Smooth muscle cell (in vitro differentiated cells): ENCODE data around the gene UNK. TPM values are rescaled to one million over a fixed set of nuclear protein-coding genes. Genes with fewer than 3 reads are reported as not detected.

ENCODE experiments used
- DNase-seq: peaks from one replicate; lab custom pipeline; 2025; ENCODE audit not compliant: unreplicated experiment; lab: John Stamatoyannopoulos, UW
- H2AFZ ChIP-seq: fragments of 200-600 bp; sonication (generic); 2 replicates; pipeline ENCODE4 v1.6.0; 2016; ENCODE audit warnings: antibody characterized with exemption, low read depth, mild to moderate bottlenecking
- H3F3A ChIP-seq: fragments of 200-600 bp; sonication (generic); 2 replicates; pipeline ENCODE4 v1.6.0; 2017; ENCODE audit warnings: antibody characterized with exemption, low read depth
- H3K27ac ChIP-seq: fragments of 200-600 bp; sonication (generic); 2 replicates; pipeline ENCODE4 v1.5.1; 2016; ENCODE audit warnings: low read depth, mild to moderate bottlenecking
- H3K27me3 ChIP-seq: fragments of 200-600 bp; sonication (generic); 2 replicates; pipeline ENCODE4 v1.6.1; 2016; ENCODE audit warnings: low read depth, mild to moderate bottlenecking
- H3K36me3 ChIP-seq: fragments of 200-600 bp; sonication (generic); 2 replicates; pipeline ENCODE4 v1.5.1; 2016; ENCODE audit warnings: low read depth
- H3K4me1 ChIP-seq: fragments of 200-600 bp; sonication (generic); 2 replicates; pipeline ENCODE4 v1.5.1; 2016; ENCODE audit warnings: low read depth
- H3K4me2 ChIP-seq: fragments of 200-600 bp; sonication (generic); 2 replicates; pipeline ENCODE4 v1.6.0; 2016; ENCODE audit warnings: mild to moderate bottlenecking
- H3K4me3 ChIP-seq: fragments of 200-600 bp; sonication (generic); 2 replicates; pipeline ENCODE4 v1.5.1; 2016; ENCODE audit warnings: mild to moderate bottlenecking
- H3K79me2 ChIP-seq: fragments of 200-600 bp; sonication (generic); 2 replicates; pipeline ENCODE4 v1.6.0; 2016; ENCODE audit warnings: low read depth, mild to moderate bottlenecking
- H3K9ac ChIP-seq: fragments of 200-600 bp; sonication (generic); 2 replicates; pipeline ENCODE4 v1.6.0; 2016; ENCODE audit warnings: low read depth
- H3K9me3 ChIP-seq: fragments of 200-600 bp; sonication (generic); replicated peaks from 2 replicates; pipeline ENCODE4 v1.5.1; 2016; ENCODE audit warnings: low read depth
- H4K20me1 ChIP-seq: fragments of 200-600 bp; sonication (generic); 2 replicates; pipeline ENCODE4 v1.6.0; 2016; ENCODE audit warnings: low read depth
- WGBS: methylation state at CpG from one replicate; pipeline ENCODE4 v1.1.7; 2016; ENCODE audit warnings: low lambda C conversion rate; 5-methylcytosine and 5-hydroxymethylcytosine counted together
- polyA plus RNA-seq: library from polyadenylated mRNA; unstranded; fragments of >200 nt; fragmentation: Nextera tagmentation; extraction: Ambion mirVana; gene quantifications from 2 replicates; pipeline ENCODE4 v1.2.1, GENCODE V29; 2016
- total RNA-seq: library from RNA; depleted of rRNA; stranded (reverse); fragments of >200 nt; gene quantifications from 2 replicates; pipeline ENCODE4 v1.2.3, GENCODE V29; 2014
- TF ChIP-seq, protein P1 (sequence below): fragments of 200-600 bp; sonication (generic); IDR thresholded peaks from 2 replicates; pipeline ENCODE4 v1.5.1; 2017; ENCODE audit warnings: borderline replicate concordance, mild to moderate bottlenecking, antibody characterized with exemption; ENCODE audit not compliant: insufficient read depth, poor library complexity, severe bottlenecking

The UNK gene
- total and polyA plus RNA-seq, 2 experiments from 2014 or later, result 26.8 to 39.5 TPM

DNA sequence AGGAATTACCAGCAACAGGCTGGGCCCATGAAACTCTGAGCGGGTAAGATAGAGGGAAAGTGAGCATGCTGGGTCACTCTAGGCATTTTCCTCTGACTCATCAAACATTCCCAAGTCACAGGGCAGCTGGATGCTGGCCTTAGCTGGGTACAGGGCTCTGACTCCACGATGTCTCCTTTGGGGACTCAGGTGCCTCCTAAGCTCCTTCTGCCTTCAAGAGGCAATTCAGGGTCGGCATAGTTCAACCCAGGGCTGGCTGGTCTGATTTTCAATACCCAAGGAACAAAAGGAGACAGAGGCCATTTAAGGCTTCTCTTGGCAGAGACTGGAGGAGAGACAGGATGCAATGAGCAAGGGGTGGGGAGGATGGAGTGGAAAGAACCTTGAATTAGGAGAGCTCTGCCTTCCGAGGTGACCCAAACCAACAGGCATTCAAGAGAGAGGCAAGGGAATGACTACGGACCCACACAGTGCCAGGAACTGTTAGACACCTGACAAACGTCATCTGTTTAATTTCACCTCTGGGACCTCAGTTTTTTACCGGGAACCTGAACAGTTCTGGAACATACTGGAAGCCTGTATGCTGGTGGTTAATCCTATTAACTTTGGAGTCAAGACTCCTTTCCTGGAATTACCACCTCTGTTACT lies 69.6 kb downstream of the UNK start:
- H2AFZ ChIP-seq, result no peak overlapping the region
- no peaks in the 10 kb centered on the region for H3K9me3 ChIP-seq
- H3K9ac ChIP-seq, result peak overlapping the region; percentile 68
- DNase-seq, result peak; percentile 12
- no peaks in the 10 kb centered on the region for H3K36me3 ChIP-seq
- peaks cover 6% of the 10 kb centered on the region for H3K79me2 ChIP-seq
- H4K20me1 ChIP-seq, result peaks cover 16% of the 10 kb centered on the region
- H3K4me3 ChIP-seq, result peak overlapping the region; percentile 75
- H3K4me2 ChIP-seq, result peak overlapping the region; percentile 84
- peaks cover 10% of the 10 kb centered on the region for H3F3A ChIP-seq
- H3K27me3 ChIP-seq, result no peaks in the 10 kb centered on the region
- WGBS, result 35% methylated on average over 7 of the region's 7 CpGs
- peak overlapping the region; percentile 81 for H3K27ac ChIP-seq
- TF ChIP-seq, protein P1, sequence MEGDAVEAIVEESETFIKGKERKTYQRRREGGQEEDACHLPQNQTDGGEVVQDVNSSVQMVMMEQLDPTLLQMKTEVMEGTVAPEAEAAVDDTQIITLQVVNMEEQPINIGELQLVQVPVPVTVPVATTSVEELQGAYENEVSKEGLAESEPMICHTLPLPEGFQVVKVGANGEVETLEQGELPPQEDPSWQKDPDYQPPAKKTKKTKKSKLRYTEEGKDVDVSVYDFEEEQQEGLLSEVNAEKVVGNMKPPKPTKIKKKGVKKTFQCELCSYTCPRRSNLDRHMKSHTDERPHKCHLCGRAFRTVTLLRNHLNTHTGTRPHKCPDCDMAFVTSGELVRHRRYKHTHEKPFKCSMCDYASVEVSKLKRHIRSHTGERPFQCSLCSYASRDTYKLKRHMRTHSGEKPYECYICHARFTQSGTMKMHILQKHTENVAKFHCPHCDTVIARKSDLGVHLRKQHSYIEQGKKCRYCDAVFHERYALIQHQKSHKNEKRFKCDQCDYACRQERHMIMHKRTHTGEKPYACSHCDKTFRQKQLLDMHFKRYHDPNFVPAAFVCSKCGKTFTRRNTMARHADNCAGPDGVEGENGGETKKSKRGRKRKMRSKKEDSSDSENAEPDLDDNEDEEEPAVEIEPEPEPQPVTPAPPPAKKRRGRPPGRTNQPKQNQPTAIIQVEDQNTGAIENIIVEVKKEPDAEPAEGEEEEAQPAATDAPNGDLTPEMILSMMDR, result no peak
- H3K4me1 ChIP-seq, result peaks cover 8% of the 10 kb centered on the region

DNA sequence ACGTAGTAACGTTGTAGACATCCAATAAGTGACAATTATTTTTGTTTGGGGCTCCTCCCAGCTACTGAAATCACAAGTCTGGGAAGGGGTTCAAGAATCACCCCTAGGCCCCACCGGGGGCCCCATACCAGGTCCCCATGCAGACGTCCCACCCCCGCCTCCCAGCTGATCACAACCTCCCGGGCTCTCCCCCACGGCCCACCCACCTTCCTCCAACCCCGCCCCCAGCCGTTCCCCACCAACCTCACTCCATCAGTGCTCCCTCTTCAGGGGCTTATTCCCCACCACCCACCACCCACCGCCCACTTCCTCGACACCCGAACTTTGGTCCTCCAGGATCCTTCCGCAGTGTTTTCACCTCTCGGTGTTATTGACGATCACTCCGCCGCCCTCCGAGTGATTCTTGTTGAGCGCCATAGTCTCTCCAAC lies 70.3 kb downstream of the UNK start:
- no peaks in the 10 kb centered on the region for H3K9me3 ChIP-seq
- H3K79me2 ChIP-seq, result peaks cover 6% of the 10 kb centered on the region
- H3K27me3 ChIP-seq, result no peaks in the 10 kb centered on the region
- peak overlapping the region; percentile 75 for H3K4me3 ChIP-seq
- WGBS, result 1% methylated on average over 19 of the region's 19 CpGs
- DNase-seq, result no peak
- peak overlapping the region; percentile 68 for H3K9ac ChIP-seq
- no peaks in the 10 kb centered on the region for H3K36me3 ChIP-seq
- H3K4me1 ChIP-seq, result peaks cover 8% of the 10 kb centered on the region
- peak overlapping the region; percentile 84 for H3K4me2 ChIP-seq
- no peak overlapping the region for H2AFZ ChIP-seq
- peaks cover 10% of the 10 kb centered on the region for H3F3A ChIP-seq
- H3K27ac ChIP-seq, result peak overlapping the region; percentile 81
- H4K20me1 ChIP-seq, result peaks cover 16% of the 10 kb centered on the region
- TF ChIP-seq, protein P1, result no peak

DNA sequence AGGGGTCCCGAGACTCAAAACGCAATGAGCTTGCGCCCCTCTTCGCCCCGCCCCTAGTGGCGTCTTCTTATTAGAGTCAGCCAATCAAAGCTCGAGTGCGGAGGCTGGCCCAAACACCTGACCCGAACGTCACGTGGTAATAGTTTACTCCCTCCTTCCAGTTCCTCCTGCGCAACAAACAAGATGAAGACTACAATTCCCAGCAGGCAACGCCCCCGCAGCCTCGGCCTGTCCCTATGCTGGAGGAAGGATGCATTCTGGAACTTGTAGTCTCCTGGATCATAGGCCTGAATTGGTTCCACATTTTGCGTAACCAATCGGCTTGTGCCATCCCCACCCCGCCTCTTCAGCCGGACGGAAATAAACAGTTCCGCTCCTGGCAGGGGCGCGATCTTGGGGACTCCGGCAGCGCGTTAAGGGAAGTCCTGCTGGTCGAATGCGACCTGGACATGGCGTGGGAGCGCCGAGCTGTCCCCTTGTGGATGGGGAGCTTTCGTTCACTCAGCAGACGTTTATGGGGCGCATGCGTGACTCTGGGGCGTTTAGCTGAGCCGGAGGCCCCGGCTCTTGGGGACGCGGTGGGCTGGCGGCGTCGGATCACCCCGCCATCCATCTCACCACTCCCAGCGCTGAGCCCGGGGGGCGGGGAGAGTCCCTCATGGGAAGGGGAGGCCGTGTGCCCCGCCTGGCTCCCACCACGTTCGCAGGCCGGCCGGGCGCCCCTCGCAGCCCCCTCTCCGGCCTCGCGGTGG lies 70.9 kb downstream of the UNK start, which contains the start of gene WBP2:
Gene WBP2 (minus strand): TSS at position 26 of the 752 bp plus-strand sequence. CDS start 38 bp downstream, outside the sequence.
- Histone ChIP-seq H3K9me3 (no peaks in the 10 kb centered on the region), H3K27me3 (no peaks in the 10 kb centered on the region), H4K20me1 (peaks cover 16% of the 10 kb centered on the region), H3K4me2 (peak within 1 kb of the TSS; percentile 90), H3K79me2 (peaks cover 6% of the 10 kb centered on the region), H3K4me3 (peak within 1 kb of the TSS; percentile 75), H3K9ac (peak within 1 kb of the TSS; percentile 82), H3F3A (peaks cover 10% of the 10 kb centered on the region), H2AFZ (peak within 1 kb of the TSS; percentile 80), H3K4me1 (peaks cover 8% of the 10 kb centered on the region), H3K36me3 (no peaks in the 10 kb centered on the region), H3K27ac (peak within 1 kb of the TSS; percentile 81)
- under 1% methylated on average over 48 of the region's 58 CpGs for WGBS
- peak; percentile 86 for DNase-seq
- TF ChIP-seq, protein P1, result peak; percentile 37
